HepG2 (cell line): ENCODE results near the gene PDP2. TPM values are rescaled to one million over a fixed set of nuclear protein-coding genes. Genes with fewer than 3 reads are reported as not detected.
A peak's percentile ranks its signal among the peaks of the same experiment; 100 is the strongest.

Experiments
- ATAC-seq: fragments of 200-7000 bp; cut with Tn5 transposase; 3 replicates; pipeline ENCODE4 v1.9.1; 2020; ENCODE audit warnings: mild to moderate bottlenecking, moderate library complexity
- BruUV-seq: library from RNA; stranded (reverse); fragments of 400-500 nt; replicated peaks from 2 replicates; lab custom pipeline; 2021; lab: Mats Ljungman, UMichigan
- CTCF ChIA-PET: fragments of 300-600 bp; formaldehyde crosslinking; extraction: SDS; loops from one replicate; lab custom pipeline; 2021; ENCODE audit warnings: low total read pairs, inconsistent platforms, low intra/inter-chr PET ratio; lab: Yijun Ruan, JAX
- POLR2A ChIA-PET: fragments of 350-600 bp; sonication (Branson Sonifier 250); formaldehyde crosslinking; loops from one replicate; lab custom pipeline; 2020; ENCODE audit warnings: antibody characterized with exemption, inconsistent platforms; lab: Yijun Ruan, JAX
- DNase-seq: peaks from one replicate; pipeline ENCODE4 v3.0.0-alpha.2; 2015; ENCODE audit warnings: low spot score
- FAIRE-seq: peaks from 3 replicates; lab custom pipeline; 2011; peaks lifted over from hg19 to GRCh38; lab: Jason Lieb, UNC
- H2AFZ ChIP-seq: one replicate; pipeline ENCODE4 v1.6.1; 2011; ENCODE audit warnings: low read length, inconsistent platforms
- H3K27ac ChIP-seq: fragments of 300-600 bp; 3 replicates; pipeline ENCODE4 v1.8.0; 2011; ENCODE audit warnings: mixed run types, mild to moderate bottlenecking, mixed read lengths, low read length, inconsistent platforms; ENCODE audit not compliant: insufficient read depth; ENCODE audit errors: extremely low read length
- H3K27me3 ChIP-seq, 2 experiments: fragments of 200-600 bp in 1 of 2; 2 replicates in 1 of 2; 3 replicates in 1 of 2; pipeline versions ENCODE4 v1.6.0 to v1.8.0; 2011; ENCODE audit warnings: low read length in 2 of 2, mild to moderate bottlenecking in 2 of 2, moderate library complexity in 2 of 2, inconsistent platforms in 1 of 2; ENCODE audit not compliant: insufficient read depth in 2 of 2, control insufficient read depth in 1 of 2
- H3K36me3 ChIP-seq, 2 experiments: fragments of 200-600 bp in 1 of 2; replicated peaks in 1 of 2; 2 replicates in 1 of 2; 3 replicates in 1 of 2; pipeline versions ENCODE4 v1.5.1 to v1.8.0; 2011; ENCODE audit warnings: low read length in 2 of 2, inconsistent platforms in 1 of 2; ENCODE audit not compliant: insufficient read depth in 2 of 2, control insufficient read depth in 1 of 2
- H3K4me1 ChIP-seq: 2 replicates; pipeline ENCODE4 v1.5.1; 2012; ENCODE audit warnings: low read length, inconsistent platforms; ENCODE audit not compliant: insufficient read depth
- H3K4me2 ChIP-seq: 2 replicates; pipeline ENCODE4 v1.6.0; 2011; ENCODE audit warnings: low read depth, low read length, inconsistent platforms
- H3K4me3 ChIP-seq, 3 experiments: fragments of 200-600 bp in 1 of 3; sonication (generic), shearing (Covaris generic) in 1 of 3; replicated peaks in 1 of 3; 2 replicates each; pipeline ENCODE4 v1.5.1; 2011 to 2016; ENCODE audit warnings: low read length in 3 of 3, inconsistent platforms in 2 of 3, low read depth in 2 of 3, mild to moderate bottlenecking in 2 of 3, control low read depth in 1 of 3, mixed read lengths in 1 of 3; ENCODE audit not compliant: insufficient read depth in 1 of 3
- H3K79me2 ChIP-seq: one replicate; pipeline ENCODE4 v1.6.1; 2011; ENCODE audit warnings: low read length, inconsistent platforms; ENCODE audit not compliant: insufficient read depth
- H3K9ac ChIP-seq: 2 replicates; pipeline ENCODE4 v1.6.0; 2011; ENCODE audit warnings: mild to moderate bottlenecking, low read depth, low read length, inconsistent platforms; ENCODE audit not compliant: insufficient read depth
- H3K9me3 ChIP-seq: 2 replicates; pipeline ENCODE4 v1.5.1; 2012; ENCODE audit warnings: mild to moderate bottlenecking, low read length
- H4K20me1 ChIP-seq: 2 replicates; pipeline ENCODE4 v1.6.0; 2011; ENCODE audit warnings: inconsistent platforms, mild to moderate bottlenecking, low read length, moderate library complexity; ENCODE audit not compliant: insufficient read depth
- GZF1 ChIP-seq: sonication (generic); formaldehyde crosslinking; IDR thresholded peaks from 2 replicates; pipeline ENCODE4 v1.5.1; 2020; ENCODE audit warnings: mild to moderate bottlenecking, missing genetic modification reagents
- KDM2A ChIP-seq: sonication (generic); formaldehyde crosslinking; IDR thresholded peaks from 2 replicates; pipeline ENCODE4 v1.4.0; 2020; ENCODE audit warnings: low read depth, missing genetic modification reagents, borderline replicate concordance
- NAIF1 ChIP-seq: sonication (generic); formaldehyde crosslinking; IDR thresholded peaks from 2 replicates; pipeline ENCODE4 v1.5.0; 2020; ENCODE audit warnings: mild to moderate bottlenecking, missing genetic modification reagents, borderline replicate concordance
- NFATC3 ChIP-seq: sonication (generic); formaldehyde crosslinking; IDR thresholded peaks from 2 replicates; pipeline ENCODE4 v1.5.1; 2020; ENCODE audit warnings: mild to moderate bottlenecking, missing genetic modification reagents
- NFKB2 ChIP-seq: sonication (generic); formaldehyde crosslinking; IDR thresholded peaks from 2 replicates; pipeline ENCODE4 v1.4.0; 2020; ENCODE audit warnings: missing genetic modification reagents, borderline replicate concordance
- POLR2A ChIP-seq, 2 experiments: IDR thresholded peaks; 2 replicates each; pipeline ENCODE4 v1.6.1; 2011; ENCODE audit warnings: low read depth in 2 of 2, low read length in 2 of 2, mild to moderate bottlenecking in 1 of 2, moderate library complexity in 1 of 2; ENCODE audit not compliant: insufficient read depth in 1 of 2
- RAD21 ChIP-seq: fragments of 450-650 bp; formaldehyde crosslinking; IDR thresholded peaks from 2 replicates; pipeline ENCODE4 v1.5.0; 2020; ENCODE audit warnings: mild to moderate bottlenecking
- SMC3 ChIP-seq: IDR thresholded peaks from 2 replicates; pipeline ENCODE4 v1.6.1; 2011; ENCODE audit warnings: low read length, improper control_type of control experiment
- STAG1 ChIP-seq: sonication (generic); formaldehyde crosslinking; IDR thresholded peaks from 2 replicates; pipeline ENCODE4 v1.4.0; 2020; ENCODE audit warnings: missing genetic modification reagents
- TBL1XR1 ChIP-seq: fragments of 150-350 bp; IDR thresholded peaks from 2 replicates; pipeline ENCODE4 v1.6.1; 2014; ENCODE audit warnings: borderline replicate concordance, low read length; ENCODE audit not compliant: partially characterized antibody
- TCF7L2 ChIP-seq: IDR thresholded peaks from 2 replicates; pipeline ENCODE4 v1.6.1; 2011; ENCODE audit warnings: mild to moderate bottlenecking, low read depth, low read length, moderate library complexity
- ZNF205 ChIP-seq: IDR thresholded peaks from 2 replicates; pipeline ENCODE4 v1.6.1; 2018; ENCODE audit warnings: missing biosample characterization, missing genetic modification reagents
- WGBS: methylation state at CpG from one replicate; pipeline ENCODE4 v1.1.6; 2017; ENCODE audit warnings: low lambda C conversion rate; 5-methylcytosine and 5-hydroxymethylcytosine counted together
- in situ Hi-C: cut with HindIII; loops from 2 replicates; pipeline ENCODE4 v1.10.0; 2017; ENCODE audit warnings: low pct_unique_long_range_greater_than_20kb; ENCODE audit not compliant: extremely low pct_ligation_motif_present
- intact Hi-C: fragments of 100-400 bp; cut with micrococcal nuclease; formaldehyde crosslinking; loops from one replicate; pipeline ENCODE4 v1.10.0; 2022; ENCODE audit not compliant: unreplicated experiment
- polyA plus RNA-seq, 8 experiments: library from polyadenylated mRNA; depleted of rRNA in 3 of 8; stranded (reverse) in 7 of 8; unstranded in 1 of 8; fragments of >200 nt; fragmentation: Illumina TruSeq in 4 of 8; extraction: Trizol in 4 of 8; gene quantifications; 2 replicates each; pipeline versions ENCODE4 v1.2.1 to v1.2.3, GENCODE V29; 2011 to 2016; ENCODE audit warnings: low read depth in 4 of 8, missing spikeins in 1 of 8, mixed read lengths in 1 of 8; ENCODE audit not compliant: insufficient read depth in 1 of 8
- total RNA-seq, 5 experiments: library from RNA; depleted of rRNA; stranded (reverse); fragments of >200 nt; fragmentation: Illumina TruSeq; extraction: Trizol; gene quantifications; 2 replicates each; pipeline ENCODE4 v1.2.3, GENCODE V29; 2016; ENCODE audit warnings: low read depth in 1 of 5
- TF ChIP-seq, protein P1 (sequence below): sonication (generic); IDR thresholded peaks from 2 replicates; pipeline ENCODE4 v1.6.1; 2016; ENCODE audit warnings: low read depth, borderline replicate concordance
- TF ChIP-seq, protein P2 (sequence below): sonication (generic); formaldehyde crosslinking; IDR thresholded peaks from 2 replicates; pipeline ENCODE4 v1.5.0; 2020; ENCODE audit warnings: mild to moderate bottlenecking, missing genetic modification reagents, borderline replicate concordance
- TF ChIP-seq, protein P3 (sequence below): IDR thresholded peaks from 2 replicates; pipeline ENCODE4 v1.6.1; 2018; ENCODE audit warnings: missing genetic modification reagents, mild to moderate bottlenecking, missing compliant biosample characterization
- TF ChIP-seq, protein P4 (sequence below): sonication (generic); formaldehyde crosslinking; IDR thresholded peaks from 2 replicates; pipeline ENCODE4 v1.4.0; 2020; ENCODE audit warnings: missing genetic modification reagents, mild to moderate bottlenecking, borderline replicate concordance

PDP2 gene
- total and polyA plus RNA-seq, 2 of the 13 experiments (the other 11 are each of a cell fraction or from before 2014, with no cell fraction given), result 12.8 to 15.8 TPM

DNA sequence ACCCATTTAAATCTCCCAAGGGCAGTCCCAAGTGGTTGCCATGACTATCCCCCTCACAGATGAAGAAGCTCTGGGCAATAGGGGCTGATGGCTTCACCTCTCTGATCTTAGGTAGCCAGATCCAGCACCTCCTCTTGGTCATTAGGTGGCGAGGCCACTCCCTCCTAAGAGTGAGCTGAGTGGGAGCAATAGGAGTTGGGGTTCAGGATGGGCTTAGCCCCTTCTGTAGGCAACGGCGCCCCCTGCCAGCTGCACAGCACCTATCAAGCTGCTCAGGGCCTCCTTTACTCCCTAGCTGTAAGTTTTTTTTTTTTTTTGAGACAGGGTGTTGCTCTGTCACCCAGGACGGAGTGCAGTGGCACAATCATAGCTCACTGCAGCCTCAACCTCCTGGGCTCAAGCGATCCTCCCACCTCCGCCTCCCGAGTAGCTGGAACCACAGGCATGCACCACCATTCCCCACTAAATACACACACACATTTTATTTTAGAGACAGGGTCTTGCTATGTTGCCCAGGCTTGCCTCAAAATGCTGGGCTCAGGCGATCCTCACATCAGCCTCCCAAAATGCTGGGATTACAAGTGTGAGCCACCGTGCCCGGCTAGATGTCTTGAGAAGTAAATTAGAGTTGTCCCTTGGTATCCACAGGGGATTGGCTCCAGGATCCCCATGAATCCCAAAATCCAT lies 48.5 kb downstream of the PDP2 start:
- no peaks in the 10 kb centered on the region for H4K20me1 ChIP-seq
- no peak overlapping the region for H3K4me2 ChIP-seq
- no peak overlapping the region for H3K9ac ChIP-seq
- peaks cover 7% of the 10 kb centered on the region for H3K79me2 ChIP-seq
- H3K9me3 ChIP-seq, result no peaks in the 10 kb centered on the region
- no peak overlapping the region for H3K27ac ChIP-seq
- ChIA-PET CTCF (interaction anchor here (2.9 kb wide), 1 partner anchor 34 kb away, joined by 28 read pairs; no protein-coding TSS in a partner anchor), POLR2A (interaction anchor here (0.8 to 3.8 kb wide), 5 partner anchors 11 to 33 kb away, joined by 3 to 23 read pairs (median 10); partner anchors contain the start of gene CDH16)
- ATAC-seq, result peak; percentile 15
- peak; percentile 4 for FAIRE-seq
- peak; percentile 39 for DNase-seq
- intact Hi-C loops (no loop called here), in situ Hi-C loops (no loop called here)
- 67% methylated on average over 9 of the region's 10 CpGs for WGBS
- peaks cover 71% of the 10 kb centered on the region for H3K4me1 ChIP-seq
- peaks cover 5 to 18% of the 10 kb centered on the region in 2 experiments; a peak in 3 of 5 replicates for H3K27me3 ChIP-seq
- no peak overlapping the region for H3K4me3 ChIP-seq
- no peak overlapping the region for H2AFZ ChIP-seq
- no TSS peak for BruUV-seq
- H3K36me3 ChIP-seq, result peaks cover 0 to 5% of the 10 kb centered on the region in 2 experiments; a peak in 2 of 5 replicates
- TF ChIP-seq GZF1 (CRISPR knock-in tag) (no peak), SMC3 (peak; percentile 55; the same call in 1 of the 2 replicates), ZNF205 (CRISPR knock-in tag) (no peak), TBL1XR1 (no peak), RAD21 (CRISPR knock-in tag) (peak; percentile 65), TCF7L2 (no peak), STAG1 (peak; percentile 91), NAIF1 (CRISPR knock-in tag) (0 out of 2 replicates have a peak, but pooled peaks have one; percentile 30), KDM2A (CRISPR knock-in tag) (0 out of 2 replicates have a peak, but pooled peaks have one; percentile 19), NFATC3 (CRISPR knock-in tag) (no peak), NFKB2 (0 out of 2 replicates have a peak, but pooled peaks have one; percentile 44), POLR2A (IDR thresholded peaks at IDR 0.05; ENCODE audit: insufficient read depth in 1 of 2, low read depth in 2 of 2, low read length in 2 of 2) (no peak)
- TF ChIP-seq, protein P1, sequence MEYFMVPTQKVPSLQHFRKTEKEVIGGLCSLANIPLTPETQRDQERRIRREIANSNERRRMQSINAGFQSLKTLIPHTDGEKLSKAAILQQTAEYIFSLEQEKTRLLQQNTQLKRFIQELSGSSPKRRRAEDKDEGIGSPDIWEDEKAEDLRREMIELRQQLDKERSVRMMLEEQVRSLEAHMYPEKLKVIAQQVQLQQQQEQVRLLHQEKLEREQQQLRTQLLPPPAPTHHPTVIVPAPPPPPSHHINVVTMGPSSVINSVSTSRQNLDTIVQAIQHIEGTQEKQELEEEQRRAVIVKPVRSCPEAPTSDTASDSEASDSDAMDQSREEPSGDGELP, result no peak
- TF ChIP-seq, protein P2, sequence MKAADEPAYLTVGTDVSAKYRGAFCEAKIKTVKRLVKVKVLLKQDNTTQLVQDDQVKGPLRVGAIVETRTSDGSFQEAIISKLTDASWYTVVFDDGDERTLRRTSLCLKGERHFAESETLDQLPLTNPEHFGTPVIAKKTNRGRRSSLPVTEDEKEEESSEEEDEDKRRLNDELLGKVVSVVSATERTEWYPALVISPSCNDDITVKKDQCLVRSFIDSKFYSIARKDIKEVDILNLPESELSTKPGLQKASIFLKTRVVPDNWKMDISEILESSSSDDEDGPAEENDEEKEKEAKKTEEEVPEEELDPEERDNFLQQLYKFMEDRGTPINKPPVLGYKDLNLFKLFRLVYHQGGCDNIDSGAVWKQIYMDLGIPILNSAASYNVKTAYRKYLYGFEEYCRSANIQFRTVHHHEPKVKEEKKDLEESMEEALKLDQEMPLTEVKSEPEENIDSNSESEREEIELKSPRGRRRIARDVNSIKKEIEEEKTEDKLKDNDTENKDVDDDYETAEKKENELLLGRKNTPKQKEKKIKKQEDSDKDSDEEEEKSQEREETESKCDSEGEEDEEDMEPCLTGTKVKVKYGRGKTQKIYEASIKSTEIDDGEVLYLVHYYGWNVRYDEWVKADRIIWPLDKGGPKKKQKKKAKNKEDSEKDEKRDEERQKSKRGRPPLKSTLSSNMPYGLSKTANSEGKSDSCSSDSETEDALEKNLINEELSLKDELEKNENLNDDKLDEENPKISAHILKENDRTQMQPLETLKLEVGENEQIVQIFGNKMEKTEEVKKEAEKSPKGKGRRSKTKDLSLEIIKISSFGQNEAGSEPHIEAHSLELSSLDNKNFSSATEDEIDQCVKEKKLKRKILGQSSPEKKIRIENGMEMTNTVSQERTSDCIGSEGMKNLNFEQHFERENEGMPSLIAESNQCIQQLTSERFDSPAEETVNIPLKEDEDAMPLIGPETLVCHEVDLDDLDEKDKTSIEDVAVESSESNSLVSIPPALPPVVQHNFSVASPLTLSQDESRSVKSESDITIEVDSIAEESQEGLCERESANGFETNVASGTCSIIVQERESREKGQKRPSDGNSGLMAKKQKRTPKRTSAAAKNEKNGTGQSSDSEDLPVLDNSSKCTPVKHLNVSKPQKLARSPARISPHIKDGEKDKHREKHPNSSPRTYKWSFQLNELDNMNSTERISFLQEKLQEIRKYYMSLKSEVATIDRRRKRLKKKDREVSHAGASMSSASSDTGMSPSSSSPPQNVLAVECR (CRISPR knock-in tag), result 0 out of 2 replicates have a peak, but pooled peaks have one; percentile 22
- TF ChIP-seq, protein P3, sequence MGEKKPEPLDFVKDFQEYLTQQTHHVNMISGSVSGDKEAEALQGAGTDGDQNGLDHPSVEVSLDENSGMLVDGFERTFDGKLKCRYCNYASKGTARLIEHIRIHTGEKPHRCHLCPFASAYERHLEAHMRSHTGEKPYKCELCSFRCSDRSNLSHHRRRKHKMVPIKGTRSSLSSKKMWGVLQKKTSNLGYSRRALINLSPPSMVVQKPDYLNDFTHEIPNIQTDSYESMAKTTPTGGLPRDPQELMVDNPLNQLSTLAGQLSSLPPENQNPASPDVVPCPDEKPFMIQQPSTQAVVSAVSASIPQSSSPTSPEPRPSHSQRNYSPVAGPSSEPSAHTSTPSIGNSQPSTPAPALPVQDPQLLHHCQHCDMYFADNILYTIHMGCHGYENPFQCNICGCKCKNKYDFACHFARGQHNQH (CRISPR knock-in tag), result peak; percentile 49; the same call in 1 of the 2 replicates
- TF ChIP-seq, protein P4, sequence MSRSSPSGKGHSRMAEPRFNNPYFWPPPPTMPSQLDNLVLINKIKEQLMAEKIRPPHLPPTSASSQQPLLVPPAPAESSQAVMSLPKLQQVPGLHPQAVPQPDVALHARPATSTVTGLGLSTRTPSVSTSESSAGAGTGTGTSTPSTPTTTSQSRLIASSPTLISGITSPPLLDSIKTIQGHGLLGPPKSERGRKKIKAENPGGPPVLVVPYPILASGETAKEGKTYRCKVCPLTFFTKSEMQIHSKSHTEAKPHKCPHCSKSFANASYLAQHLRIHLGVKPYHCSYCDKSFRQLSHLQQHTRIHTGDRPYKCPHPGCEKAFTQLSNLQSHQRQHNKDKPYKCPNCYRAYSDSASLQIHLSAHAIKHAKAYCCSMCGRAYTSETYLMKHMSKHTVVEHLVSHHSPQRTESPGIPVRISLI, result peak; percentile 92
